Activated CD4-positive, alpha-beta T cell treated with anti-CD3 and anti-CD28 coated beads for 1 hour (primary cell): ENCODE results near the gene COL18A1.
"Not testable (repeated sequence)": the region's sequence is repeated elsewhere in the genome, so short reads cannot be mapped to it uniquely, and the experiment has no call there.

Source experiments
- DNase-seq: peaks from one replicate; pipeline ENCODE4 v3.0.0-alpha.2; 2020

Gene COL18A1

GRCh38 chr21:45497846-45498645, 93.1 kb downstream of the COL18A1 start:
- DNase-seq = no peak

GRCh38 chr21:45498646-45499000, 93.7 kb downstream of the COL18A1 start:
- DNase-seq = no peak

- no peak for DNase-seq
Measured at GRCh38 chr21:45499201-45499750, 94.3 kb downstream of the COL18A1 start.

- no peak for DNase-seq
Measured at GRCh38 chr21:45499970-45500577, 95.1 kb downstream of the COL18A1 start.

GRCh38 chr21:45501081-45502005, 96.4 kb downstream of the COL18A1 start:
- not testable (repeated sequence) for DNase-seq

GRCh38 chr21:45502006-45502345, 97.0 kb downstream of the COL18A1 start:
- no peak for DNase-seq

GRCh38 chr21:45502600-45502999, 97.6 kb downstream of the COL18A1 start:
- no peak for DNase-seq

- DNase-seq = not testable (repeated sequence)
Measured at GRCh38 chr21:45503226-45503625, 98.3 kb downstream of the COL18A1 start.

GRCh38 chr21:45504021-45504515, 99.1 kb downstream of the COL18A1 start:
- no peak for DNase-seq

- no peak for DNase-seq
Measured at GRCh38 chr21:45504516-45505415, 99.8 kb downstream of the COL18A1 start.

GRCh38 chr21:45505416-45506021, 100.6 kb downstream of the COL18A1 start:
- no peak for DNase-seq

GRCh38 chr21:45506241-45506817, 101.4 kb downstream of the COL18A1 start:
- no peak for DNase-seq

- DNase-seq = no peak
Measured at GRCh38 chr21:45506836-45507522, 102.0 kb downstream of the COL18A1 start.

- no peak for DNase-seq
Measured at GRCh38 chr21:45507523-45507875, 102.5 kb downstream of the COL18A1 start.

GRCh38 chr21:45507888-45508508, 103.0 kb downstream of the COL18A1 start:
- no peak for DNase-seq

- no peak for DNase-seq
Measured at GRCh38 chr21:45508607-45509565, 103.9 kb downstream of the COL18A1 start.

- DNase-seq = no peak
Measured at GRCh38 chr21:45509566-45510465, 104.9 kb downstream of the COL18A1 start.

- no peak for DNase-seq
Measured at GRCh38 chr21:45510466-45510955, 105.5 kb downstream of the COL18A1 start.
